HG02981 (cell line): ENCODE measurements around the gene ACOD1.
"Not testable (repeated sequence)": the region's sequence is repeated elsewhere in the genome, so short reads cannot be mapped to it uniquely, and the experiment has no call there.

Experiments
- ATAC-seq: cut with Tn5 transposase; IDR thresholded peaks from one replicate; pipeline ENCODE4 v1.9.1; 2021; ENCODE audit warnings: mild to moderate bottlenecking, moderate library complexity; ENCODE audit not compliant: unreplicated experiment

Gene ACOD1

GRCh38 chr13:76950101-76950500, 1.8 kb downstream of the ACOD1 start:
- no peak for ATAC-seq

GRCh38 chr13:76953968-76954367, 5.7 kb downstream of the ACOD1 start:
- no peak for ATAC-seq

- no peak for ATAC-seq
Measured at GRCh38 chr13:76954538-76954937, 6.2 kb downstream of the ACOD1 start.

GRCh38 chr13:76955193-76955592, 6.9 kb downstream of the ACOD1 start:
- ATAC-seq, result no peak

GRCh38 chr13:76955661-76956060, 7.3 kb downstream of the ACOD1 start:
- ATAC-seq, result no peak

GRCh38 chr13:76958841-76959432, 10.6 kb downstream of the ACOD1 start:
- no peak for ATAC-seq

- ATAC-seq, result not testable (repeated sequence)
Measured at GRCh38 chr13:76959734-76960133, 11.4 kb downstream of the ACOD1 start.

GRCh38 chr13:76965759-76966421, 17.6 kb downstream of the ACOD1 start:
- ATAC-seq, result no peak

- ATAC-seq, result no peak
Measured at GRCh38 chr13:76967031-76967430, 18.7 kb downstream of the ACOD1 start.

GRCh38 chr13:76968041-76968440, 19.7 kb downstream of the ACOD1 start:
- no peak for ATAC-seq

GRCh38 chr13:76969488-76970365, 21.4 kb downstream of the ACOD1 start:
- no peak for ATAC-seq

GRCh38 chr13:76971215-76971614, 22.9 kb downstream of the ACOD1 start:
- no peak for ATAC-seq

GRCh38 chr13:76971851-76972829, 23.8 kb downstream of the ACOD1 start:
- ATAC-seq, result no peak

- ATAC-seq, result no peak
Measured at GRCh38 chr13:76973920-76974617, 25.8 kb downstream of the ACOD1 start.

GRCh38 chr13:76974618-76974975, 26.3 kb downstream of the ACOD1 start:
- no peak for ATAC-seq

GRCh38 chr13:76975863-76976262, 27.6 kb downstream of the ACOD1 start:
- ATAC-seq, result no peak

GRCh38 chr13:76976490-76976889, 28.2 kb downstream of the ACOD1 start:
- ATAC-seq, result no peak

GRCh38 chr13:76976929-76977328, 28.6 kb downstream of the ACOD1 start:
- no peak for ATAC-seq

- peak; percentile 100 for ATAC-seq
Measured at GRCh38 chr13:76980075-76980718, 31.9 kb downstream of the ACOD1 start.

- ATAC-seq, result no peak
Measured at GRCh38 chr13:76982061-76982460, 33.8 kb downstream of the ACOD1 start.
